HG03354 (cell line): ENCODE data around the gene HOXD1.

Experiments used
- ATAC-seq: cut with Tn5 transposase; IDR thresholded peaks from one replicate; pipeline ENCODE4 v1.9.1; 2021; ENCODE audit warnings: mild to moderate bottlenecking; ENCODE audit not compliant: unreplicated experiment, poor library complexity, severe bottlenecking

The HOXD1 gene

GRCh38 chr2:176212276-176212675 is 23.8 kb downstream of the HOXD1 start:
- no peak for ATAC-seq

GRCh38 chr2:176213406-176213805 is 24.9 kb downstream of the HOXD1 start:
- ATAC-seq = no peak

DNA sequence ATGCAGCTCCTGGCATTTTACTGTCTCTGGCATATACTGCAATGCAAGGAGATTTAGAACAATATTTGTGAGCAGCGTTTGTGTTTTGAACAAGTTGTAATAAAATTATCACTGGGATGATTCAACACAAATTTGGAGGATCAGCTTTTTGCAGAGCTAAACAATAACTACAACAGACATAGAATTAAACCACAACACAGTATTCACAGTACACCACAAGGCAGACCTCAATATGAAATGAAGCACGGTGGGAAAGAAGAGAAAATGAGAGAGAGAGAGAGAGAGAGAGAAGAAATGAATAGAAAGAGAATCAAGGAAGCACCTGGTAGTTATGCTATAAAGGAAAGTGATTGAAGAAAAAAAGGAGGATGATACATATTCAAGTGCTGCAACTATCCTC is 39.4 kb downstream of the HOXD1 start:
- no peak for ATAC-seq

DNA sequence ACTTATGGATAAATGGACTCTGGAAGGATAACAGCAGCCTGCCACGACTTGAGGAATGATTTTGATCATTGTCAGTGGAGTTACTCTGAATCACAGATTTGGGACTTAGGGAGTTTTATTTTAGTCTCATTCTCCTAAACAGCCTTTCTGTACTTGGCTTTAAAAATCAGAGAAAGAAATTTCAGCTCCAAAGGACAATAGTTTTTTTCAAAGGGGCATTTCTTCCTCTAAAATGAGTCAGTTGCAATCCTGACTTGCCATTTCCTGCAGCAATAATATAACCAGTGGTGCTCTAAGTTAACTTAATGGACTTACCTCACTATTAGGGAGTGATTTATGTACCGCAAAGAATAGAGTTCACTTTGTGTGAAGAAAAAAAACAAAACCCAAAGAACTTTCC is 45.7 kb downstream of the HOXD1 start:
- no peak for ATAC-seq

- no peak for ATAC-seq
Observed at GRCh38 chr2:176234940-176235339, 46.5 kb downstream of the HOXD1 start.

GRCh38 chr2:176237456-176237855 is 49.0 kb downstream of the HOXD1 start:
- ATAC-seq = no peak

DNA sequence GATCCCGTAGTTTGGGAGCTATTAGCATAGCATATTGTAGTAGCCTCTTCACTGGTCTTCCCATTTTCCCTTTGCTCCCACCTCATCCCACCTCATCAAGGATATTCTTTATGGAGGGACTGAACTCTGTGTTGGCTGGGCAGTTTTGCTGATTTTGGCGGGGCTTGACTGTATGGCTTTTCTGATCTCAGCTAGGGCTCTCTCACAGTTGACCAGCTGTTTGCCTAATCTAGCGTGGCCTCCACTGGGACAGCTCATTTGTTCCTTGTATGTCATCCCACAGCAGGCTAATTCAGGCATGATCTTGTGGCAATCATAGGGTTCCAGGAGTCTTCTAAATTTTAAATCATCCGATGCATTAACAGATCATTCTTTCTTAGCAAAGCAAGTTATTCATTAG is 50.6 kb downstream of the HOXD1 start:
- no peak for ATAC-seq

- ATAC-seq = no peak
Observed at GRCh38 chr2:176240301-176240700, 51.8 kb downstream of the HOXD1 start.
